HUES48 (cell line): ENCODE results near the gene DHCR24.

Experiments used
- H3K27ac ChIP-seq: one replicate; pipeline ENCODE4 v1.7.0; 2013; ENCODE audit warnings: low read depth, low read length, inconsistent platforms
- H3K27me3 ChIP-seq: 2 replicates; pipeline ENCODE4 v1.6.1; 2013; ENCODE audit warnings: mild to moderate bottlenecking, low read length; ENCODE audit not compliant: control insufficient read depth, insufficient read depth
- H3K36me3 ChIP-seq: 2 replicates; pipeline ENCODE4 v1.6.1; 2013; ENCODE audit warnings: low read length; ENCODE audit not compliant: control insufficient read depth, insufficient read depth
- H3K4me1 ChIP-seq: 2 replicates; pipeline ENCODE4 v1.6.1; 2013; ENCODE audit warnings: mild to moderate bottlenecking, low read length; ENCODE audit not compliant: control insufficient read depth, insufficient read depth
- H3K4me3 ChIP-seq: 2 replicates; pipeline ENCODE4 v1.5.1; 2013; ENCODE audit warnings: mild to moderate bottlenecking, low read depth, low read length
- H3K9ac ChIP-seq: 2 replicates; pipeline ENCODE4 v1.6.1; 2013; ENCODE audit warnings: mild to moderate bottlenecking, low read depth, low read length, moderate library complexity
- H3K9me3 ChIP-seq: 2 replicates; pipeline ENCODE4 v1.6.1; 2013; ENCODE audit warnings: low read length; ENCODE audit not compliant: control insufficient read depth, insufficient read depth

Gene DHCR24

DNA sequence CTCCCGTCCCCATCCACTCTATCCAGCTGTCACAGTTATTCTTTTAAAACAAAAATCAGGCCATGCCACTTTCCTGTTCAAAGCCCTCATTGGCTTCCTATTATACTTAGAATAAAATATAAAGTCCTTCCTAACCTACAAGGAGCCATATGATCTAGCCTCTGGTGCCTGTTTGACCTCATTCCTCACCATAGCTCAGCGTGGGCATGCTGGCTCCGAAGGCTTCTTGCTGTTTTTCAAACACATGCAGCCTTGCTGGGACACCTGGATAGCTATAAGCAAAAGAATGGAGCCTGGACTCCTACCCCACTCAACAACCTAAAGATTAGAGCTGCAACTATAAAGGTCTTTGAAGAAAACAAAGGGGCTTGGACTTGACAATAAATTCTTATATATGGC, 23.7 kb downstream of the DHCR24 start:
- Histone ChIP-seq H3K4me1 (no peaks in the 10 kb centered on the region), H3K9me3 (no peaks in the 10 kb centered on the region), H3K9ac (no peak overlapping the region), H3K27me3 (no peaks in the 10 kb centered on the region), H3K4me3 (no peak overlapping the region), H3K27ac (no peak overlapping the region), H3K36me3 (peaks cover 92% of the 10 kb centered on the region)

DNA sequence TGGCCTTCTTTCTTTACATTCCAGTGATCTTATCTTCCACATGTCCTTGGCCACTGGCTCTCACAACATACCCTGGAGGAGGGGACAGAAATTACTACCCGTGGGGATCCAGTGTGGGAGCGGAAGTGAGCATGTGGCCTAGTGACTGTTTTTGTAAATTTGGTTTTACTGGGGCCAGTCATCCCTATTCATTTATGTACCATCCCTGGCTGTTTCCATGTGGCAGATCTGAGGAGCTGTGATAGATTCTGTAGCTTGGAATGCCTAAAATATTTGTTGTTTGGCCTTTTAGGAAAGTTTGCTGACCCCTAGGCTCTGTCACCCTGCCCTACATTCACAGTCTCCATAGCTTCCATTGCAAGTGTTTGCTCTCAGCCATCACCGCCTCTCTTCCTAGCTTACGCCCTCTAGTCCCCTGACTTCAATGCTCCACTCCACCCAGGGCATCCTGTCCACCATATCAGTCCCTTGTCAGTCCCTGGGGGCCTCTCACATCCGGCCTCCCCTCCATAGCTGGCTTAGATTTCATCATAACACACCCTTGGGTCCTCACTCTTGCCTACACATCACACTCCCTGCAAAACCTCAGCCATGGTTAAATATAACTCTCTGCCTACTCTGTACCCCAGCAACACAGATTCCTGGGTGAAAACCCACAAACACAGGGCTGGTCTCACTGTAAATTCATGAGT, 25.8 kb downstream of the DHCR24 start:
- H3K9me3 ChIP-seq = no peaks in the 10 kb centered on the region
- H3K4me1 ChIP-seq = no peaks in the 10 kb centered on the region
- H3K9ac ChIP-seq = no peak overlapping the region
- H3K36me3 ChIP-seq = peaks cover 95% of the 10 kb centered on the region
- H3K4me3 ChIP-seq = no peak overlapping the region
- H3K27ac ChIP-seq = no peak overlapping the region
- no peaks in the 10 kb centered on the region for H3K27me3 ChIP-seq

DNA sequence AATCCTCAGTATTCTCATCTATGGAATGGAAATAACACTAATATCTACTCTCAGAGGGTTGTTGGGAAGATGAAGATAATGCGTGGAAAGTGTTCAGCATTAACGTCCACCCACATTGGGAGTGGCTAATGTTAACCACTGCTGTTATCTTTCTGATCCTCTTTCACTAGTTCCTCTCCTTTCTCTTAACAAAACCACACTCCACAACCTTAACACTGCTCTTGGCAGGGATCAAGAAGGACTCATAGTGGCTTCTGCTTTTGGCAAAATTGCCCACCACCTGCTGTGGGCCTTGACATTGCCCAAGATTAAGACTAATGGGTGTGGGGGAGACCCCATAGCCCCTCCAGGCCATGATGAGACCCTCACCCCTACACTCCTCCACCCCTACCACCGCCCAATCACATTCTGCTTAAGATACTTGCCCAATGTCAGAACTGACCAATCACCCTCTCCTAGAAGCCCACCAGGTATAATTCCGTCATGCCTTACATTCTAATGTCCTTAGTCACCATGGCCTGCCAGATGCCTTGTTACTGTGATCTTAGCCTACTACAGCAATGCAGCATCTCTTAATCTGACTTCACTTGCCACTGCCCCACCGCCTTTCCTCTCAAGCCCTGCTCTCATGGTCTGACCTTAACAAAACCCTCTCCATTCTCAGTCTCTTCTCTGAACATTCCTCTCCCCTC, 27.1 kb downstream of the DHCR24 start:
- no peak overlapping the region for H3K27ac ChIP-seq

DNA sequence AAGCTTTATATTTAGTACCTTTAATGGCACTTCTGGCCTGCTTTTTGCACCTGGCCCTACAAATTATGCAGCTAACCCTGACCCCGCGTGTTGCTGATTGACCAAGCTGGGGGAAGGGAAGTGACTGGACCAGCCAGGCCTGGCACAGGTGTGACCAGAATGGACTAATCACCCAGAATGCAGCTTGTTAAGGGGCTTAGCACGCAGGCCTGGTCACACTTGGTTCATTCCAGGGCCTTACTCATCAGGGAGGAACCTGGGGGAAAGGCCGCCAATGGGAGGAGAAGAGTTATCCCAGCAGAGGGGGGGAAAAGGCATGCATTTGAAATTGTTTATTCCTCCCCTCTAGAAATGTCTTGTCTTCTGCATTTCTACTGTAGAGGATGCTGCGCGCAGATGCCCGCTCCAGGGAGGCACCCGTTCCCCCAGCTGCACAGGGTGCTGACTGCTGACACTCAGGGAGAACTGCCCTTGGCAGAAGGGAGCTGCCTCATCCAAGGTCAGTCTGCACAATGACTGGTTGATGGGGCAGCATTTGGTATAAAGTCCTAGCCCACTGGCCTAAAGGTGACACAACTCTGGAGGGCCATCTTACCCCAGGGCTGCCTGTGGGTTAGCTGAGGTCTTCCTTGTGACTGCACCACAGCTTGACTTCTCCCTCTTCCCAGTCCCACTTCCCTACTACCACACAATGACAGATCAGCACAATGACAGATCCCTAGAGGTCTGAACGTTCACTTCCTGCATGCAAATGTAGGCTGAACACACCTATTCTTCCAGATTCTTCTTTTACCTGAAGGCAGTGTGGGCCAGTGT, 29.0 kb downstream of the DHCR24 start:
- Histone ChIP-seq H3K9ac (no peak overlapping the region), H3K36me3 (peaks cover 92% of the 10 kb centered on the region), H3K4me3 (no peak overlapping the region), H3K27ac (no peak overlapping the region), H3K4me1 (no peaks in the 10 kb centered on the region), H3K27me3 (no peaks in the 10 kb centered on the region), H3K9me3 (no peaks in the 10 kb centered on the region)

More for the DNA sequence above, 27.1 kb downstream of the DHCR24 start:
- Histone ChIP-seq H3K36me3 (peaks cover 92% of the 10 kb centered on the region), H3K9ac (no peak overlapping the region), H3K4me3 (no peak overlapping the region), H3K9me3 (no peaks in the 10 kb centered on the region), H3K27me3 (no peaks in the 10 kb centered on the region), H3K4me1 (no peaks in the 10 kb centered on the region)

DNA sequence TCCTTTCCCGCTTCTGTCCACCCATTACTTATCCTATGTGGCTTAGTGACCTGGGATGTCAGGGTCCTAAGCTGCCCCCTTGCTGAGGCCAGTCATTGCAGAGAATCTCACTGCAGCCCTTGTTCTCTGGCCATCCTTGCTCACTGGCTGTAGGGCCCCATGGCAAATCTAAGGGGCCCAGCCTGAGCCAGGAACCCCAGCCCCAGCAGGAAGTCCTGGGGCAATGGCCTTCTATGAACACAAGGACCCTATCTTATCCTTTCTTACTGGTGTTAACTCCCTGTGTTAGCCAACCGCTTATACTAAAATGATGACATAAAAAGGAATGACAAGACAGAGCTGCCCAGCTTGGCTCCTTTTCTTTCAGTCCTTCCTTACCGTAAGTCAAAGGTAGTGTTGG, 29.9 kb downstream of the DHCR24 start:
- Histone ChIP-seq H3K36me3 (peaks cover 94% of the 10 kb centered on the region), H3K4me3 (no peak overlapping the region), H3K27me3 (no peaks in the 10 kb centered on the region), H3K27ac (no peak overlapping the region), H3K4me1 (no peaks in the 10 kb centered on the region), H3K9ac (no peak overlapping the region), H3K9me3 (no peaks in the 10 kb centered on the region)

DNA sequence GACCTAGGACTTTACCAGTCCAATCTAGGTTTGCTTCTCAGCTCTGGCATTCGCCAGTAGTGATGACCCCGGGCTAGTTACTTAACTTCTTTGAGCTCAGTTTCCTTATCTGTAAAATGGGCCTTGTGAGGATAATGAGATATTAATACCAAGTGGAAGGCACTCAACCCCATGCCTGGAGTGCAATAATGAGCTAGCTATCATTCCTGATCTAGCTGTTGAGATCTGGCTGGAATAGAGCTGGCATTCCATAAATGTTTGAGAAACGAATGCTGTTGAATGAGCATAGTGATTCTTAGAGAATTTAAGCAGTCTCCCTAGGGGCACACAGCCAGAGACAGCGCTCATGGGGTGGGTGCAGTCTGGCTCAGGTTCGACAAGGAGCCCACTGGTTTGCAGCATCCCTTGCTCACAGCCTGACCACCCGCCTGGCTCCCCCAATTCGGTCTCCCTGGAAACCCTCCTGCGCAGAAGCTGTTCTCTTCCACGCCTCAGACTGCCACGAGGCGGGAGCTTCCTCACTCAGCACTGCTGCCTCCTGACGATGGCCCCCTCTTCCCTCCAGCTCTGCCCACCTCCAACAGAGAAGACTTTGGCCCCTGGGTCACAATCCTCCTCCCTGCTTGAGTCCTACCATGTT, 32.5 kb downstream of the DHCR24 start:
- Histone ChIP-seq H3K36me3 (peaks cover 97% of the 10 kb centered on the region), H3K9me3 (no peaks in the 10 kb centered on the region), H3K4me1 (no peaks in the 10 kb centered on the region), H3K27me3 (no peaks in the 10 kb centered on the region), H3K9ac (no peak overlapping the region), H3K4me3 (no peak overlapping the region), H3K27ac (no peak overlapping the region)

DNA sequence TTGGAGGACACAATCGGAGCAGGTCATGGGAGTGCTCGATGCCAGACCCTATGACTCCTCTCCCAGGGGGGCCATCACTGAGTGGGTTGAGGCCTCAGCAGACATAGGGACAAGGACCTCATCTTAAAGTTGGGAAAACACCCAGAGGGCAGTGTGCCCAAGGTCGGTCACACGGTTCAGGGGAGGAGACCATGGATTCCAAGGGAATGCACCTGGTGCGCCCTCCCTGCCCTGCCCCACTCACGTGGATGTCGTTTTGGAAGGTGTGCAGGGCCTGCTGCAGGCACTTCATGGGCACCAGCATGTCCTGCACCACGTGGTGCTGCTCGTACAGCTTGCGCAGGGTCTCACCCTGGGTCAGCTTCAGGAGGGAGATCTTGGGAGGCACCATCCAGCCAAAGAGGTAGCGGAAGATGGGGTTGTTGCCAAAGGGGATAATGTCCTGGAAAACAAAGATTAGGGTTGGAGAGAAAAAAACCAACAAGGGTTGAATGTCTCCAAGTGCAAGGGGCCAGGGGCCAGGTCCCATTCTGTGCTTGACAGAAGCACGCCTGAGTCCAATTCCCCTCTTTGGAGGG, 33.1 kb downstream of the DHCR24 start:
- no peaks in the 10 kb centered on the region for H3K27me3 ChIP-seq
- peaks cover 97% of the 10 kb centered on the region for H3K36me3 ChIP-seq
- H3K4me3 ChIP-seq = no peak overlapping the region
- no peak overlapping the region for H3K27ac ChIP-seq
- no peak overlapping the region for H3K9ac ChIP-seq
- no peaks in the 10 kb centered on the region for H3K9me3 ChIP-seq
- no peaks in the 10 kb centered on the region for H3K4me1 ChIP-seq

DNA sequence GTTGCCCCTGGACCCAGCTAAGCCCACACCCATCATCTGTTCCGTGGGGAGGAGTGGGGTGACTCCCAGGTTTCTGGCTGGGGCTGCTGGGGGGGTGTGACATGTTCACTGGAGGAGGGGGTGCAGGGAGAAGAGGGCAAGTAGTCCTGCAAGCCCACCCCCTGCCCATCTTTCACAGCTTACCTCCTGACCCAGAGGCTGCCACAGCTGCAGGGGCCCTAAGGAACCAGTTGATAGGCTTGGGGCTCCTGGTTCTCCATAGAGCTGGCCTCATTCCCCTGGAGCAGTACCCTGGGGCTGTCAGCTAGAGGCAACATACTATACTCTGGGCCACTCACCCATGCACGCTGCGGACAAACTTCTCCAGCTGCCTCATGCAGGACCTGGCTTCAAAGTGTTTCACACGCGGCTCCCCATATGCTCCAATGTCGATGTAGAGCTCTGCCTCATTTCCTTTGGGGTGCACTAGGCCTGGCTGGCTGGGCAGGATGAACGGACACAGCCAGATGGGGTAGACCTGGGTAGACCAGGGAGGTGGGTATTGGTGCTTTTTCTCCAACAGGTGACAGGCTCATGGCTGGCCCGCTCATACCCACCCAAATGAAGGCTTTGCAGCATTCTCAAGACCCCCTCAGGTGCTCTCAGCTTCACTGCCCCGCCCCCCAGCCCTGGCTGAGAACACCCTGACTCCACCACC, 33.8 kb downstream of the DHCR24 start:
- Histone ChIP-seq H3K4me1 (no peaks in the 10 kb centered on the region), H3K27ac (no peak overlapping the region), H3K4me3 (no peak overlapping the region), H3K9ac (no peak overlapping the region), H3K27me3 (no peaks in the 10 kb centered on the region), H3K9me3 (no peaks in the 10 kb centered on the region), H3K36me3 (peaks cover 98% of the 10 kb centered on the region)

DNA sequence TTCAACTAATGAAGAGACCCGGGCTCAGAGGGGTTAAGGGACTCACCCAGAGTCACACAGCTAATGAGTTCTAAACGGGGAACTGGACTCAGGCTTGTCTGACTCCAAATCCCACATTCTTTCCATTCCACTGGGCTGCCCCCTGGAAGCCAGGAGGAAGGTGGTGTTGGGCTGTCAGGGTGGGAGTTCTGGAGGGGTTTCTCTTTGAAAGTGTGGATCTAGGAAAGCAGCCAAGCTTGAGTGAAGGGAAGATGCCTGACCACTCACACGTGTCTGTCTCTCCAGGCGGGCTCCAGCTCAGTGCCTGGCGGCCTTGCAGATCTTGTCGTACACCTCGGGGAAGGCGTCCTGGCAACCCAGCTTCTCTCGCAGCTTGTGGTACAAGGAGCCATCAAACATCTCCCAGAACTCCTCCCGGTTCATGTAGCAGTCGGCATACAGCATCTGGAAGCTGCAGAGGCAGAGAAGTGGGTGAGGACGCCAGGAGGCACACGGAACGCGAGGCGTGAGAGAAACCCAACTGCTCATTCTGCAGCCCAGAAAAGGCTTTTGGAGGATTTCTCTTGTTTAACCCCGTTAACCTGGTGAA, 35.0 kb downstream of the DHCR24 start:
- H3K27me3 ChIP-seq = no peaks in the 10 kb centered on the region
- H3K4me3 ChIP-seq = no peak overlapping the region
- no peak overlapping the region for H3K9ac ChIP-seq
- H3K27ac ChIP-seq = no peak overlapping the region
- no peaks in the 10 kb centered on the region for H3K4me1 ChIP-seq
- no peaks in the 10 kb centered on the region for H3K9me3 ChIP-seq
- H3K36me3 ChIP-seq = peaks cover 90% of the 10 kb centered on the region

DNA sequence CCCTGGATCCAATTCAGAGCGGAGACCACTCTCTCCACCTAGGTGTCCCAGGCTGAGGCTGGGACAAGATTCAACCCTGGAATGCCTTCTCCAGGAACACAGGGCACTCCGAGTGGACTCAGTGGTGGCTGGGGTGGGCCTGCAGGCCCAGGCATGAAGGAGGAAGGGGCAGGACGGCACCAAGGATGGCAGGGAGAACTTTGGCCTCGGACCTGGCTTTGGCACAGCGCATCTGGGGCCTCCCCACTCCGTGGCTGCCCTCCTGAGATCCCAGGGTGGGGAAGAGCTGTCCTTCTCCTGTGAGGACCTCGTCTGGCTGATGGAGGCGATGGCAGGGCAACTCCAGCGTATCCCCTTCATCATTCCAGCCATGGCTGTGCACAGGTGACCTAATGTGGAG, 35.6 kb downstream of the DHCR24 start:
- H3K36me3 ChIP-seq = peaks cover 84% of the 10 kb centered on the region

More for the DNA sequence above, 35.6 kb downstream of the DHCR24 start:
- no peaks in the 10 kb centered on the region for H3K9me3 ChIP-seq
- no peak overlapping the region for H3K9ac ChIP-seq
- H3K4me3 ChIP-seq = no peak overlapping the region
- no peaks in the 10 kb centered on the region for H3K27me3 ChIP-seq
- no peaks in the 10 kb centered on the region for H3K4me1 ChIP-seq
- no peak overlapping the region for H3K27ac ChIP-seq
